ENCODE data around the gene TNFRSF14. TPM values are rescaled to one million over a fixed set of nuclear protein-coding genes. Genes with fewer than 3 reads are reported as not detected.

TNFRSF14 gene
- 16.0 TPM for total RNA-seq
- long read RNA-seq, transcript TNFRSF14-201 (8 exons, 1,707 nt), result major isoform, 24 of 41 reads
- long read RNA-seq, partial matches to known transcripts, result 3 of 41 reads
- long read RNA-seq, other reads (novel, unspliced or antisense), result 13 of 41 reads

GRCh38 chr1:2556277-2556677 is at the start of gene TNFRSF14:
Gene TNFRSF14, plus strand, starts transcription at chr1:2556371. Its CDS starts 294 bp downstream, at chr1:2556665.
- DNase-seq (peak; percentile 72), ATAC-seq (ENCODE audit: poor library complexity) (peak; percentile 60)
- intact Hi-C loops (cut with DNase I), result no loop called here

- intact Hi-C loops (cut with DNase I), result no loop called here
- DNase-seq (no peak), ATAC-seq (ENCODE audit: poor library complexity) (peak; percentile 13)
Observed at GRCh38 chr1:2506901-2507565, 49.1 kb upstream of the TNFRSF14 start.

- ATAC-seq (ENCODE audit: poor library complexity), result peak; percentile 2
- intact Hi-C loops (cut with DNase I), result no loop called here
- no peak for DNase-seq
Observed at GRCh38 chr1:2507744-2508155, 48.4 kb upstream of the TNFRSF14 start.

- DNase-seq, result no peak
- ATAC-seq (ENCODE audit: poor library complexity), result no peak
- intact Hi-C loops (cut with DNase I), result no loop called here
Observed at GRCh38 chr1:2508180-2508579, 48.0 kb upstream of the TNFRSF14 start.

DNA sequence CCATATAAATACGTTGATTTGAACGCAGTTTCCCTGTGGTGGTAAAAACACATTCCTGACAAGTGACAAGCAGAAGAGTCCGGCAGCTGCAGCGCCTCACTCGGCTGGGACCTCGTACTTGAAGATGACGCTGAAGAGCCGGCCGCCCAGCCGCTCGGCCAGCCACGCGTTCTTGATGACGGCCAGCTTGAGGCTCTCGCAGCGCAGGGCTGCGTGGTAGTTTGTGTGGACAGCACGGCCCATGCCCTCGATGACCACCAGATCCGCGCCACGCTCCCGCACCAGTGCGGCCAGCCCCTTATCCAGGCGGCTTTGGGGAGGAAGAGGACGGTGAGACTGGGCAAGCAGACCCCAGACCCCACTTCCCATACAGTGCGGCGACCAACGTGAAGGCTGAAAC is 47.4 kb upstream of the TNFRSF14 start:
- ATAC-seq (ENCODE audit: poor library complexity) (no peak), DNase-seq (no peak)
- intact Hi-C loops (cut with DNase I), result no loop called here

DNA sequence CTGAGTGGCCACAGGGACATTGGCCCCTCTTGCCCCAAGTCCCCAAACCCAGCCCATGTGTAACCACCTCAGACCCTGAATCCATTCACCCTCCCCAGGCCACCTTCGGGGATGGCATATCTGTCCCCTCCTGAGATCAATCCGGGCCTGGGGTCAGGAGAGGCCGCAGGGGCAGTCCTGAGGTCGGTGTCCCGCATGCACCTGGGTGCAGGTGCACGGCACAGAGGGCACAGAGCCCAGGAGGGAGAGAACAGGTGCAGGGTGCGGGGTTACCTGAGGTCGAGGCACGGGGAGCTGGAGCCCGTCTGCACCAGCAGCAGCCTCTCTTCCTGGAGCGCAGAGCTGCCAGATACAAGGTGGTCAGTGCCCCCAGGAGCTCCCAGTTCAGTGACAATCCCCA is 46.6 kb upstream of the TNFRSF14 start:
- DNase-seq (no peak), ATAC-seq (ENCODE audit: poor library complexity) (no peak)
- intact Hi-C loops (cut with DNase I), result no loop called here

DNA sequence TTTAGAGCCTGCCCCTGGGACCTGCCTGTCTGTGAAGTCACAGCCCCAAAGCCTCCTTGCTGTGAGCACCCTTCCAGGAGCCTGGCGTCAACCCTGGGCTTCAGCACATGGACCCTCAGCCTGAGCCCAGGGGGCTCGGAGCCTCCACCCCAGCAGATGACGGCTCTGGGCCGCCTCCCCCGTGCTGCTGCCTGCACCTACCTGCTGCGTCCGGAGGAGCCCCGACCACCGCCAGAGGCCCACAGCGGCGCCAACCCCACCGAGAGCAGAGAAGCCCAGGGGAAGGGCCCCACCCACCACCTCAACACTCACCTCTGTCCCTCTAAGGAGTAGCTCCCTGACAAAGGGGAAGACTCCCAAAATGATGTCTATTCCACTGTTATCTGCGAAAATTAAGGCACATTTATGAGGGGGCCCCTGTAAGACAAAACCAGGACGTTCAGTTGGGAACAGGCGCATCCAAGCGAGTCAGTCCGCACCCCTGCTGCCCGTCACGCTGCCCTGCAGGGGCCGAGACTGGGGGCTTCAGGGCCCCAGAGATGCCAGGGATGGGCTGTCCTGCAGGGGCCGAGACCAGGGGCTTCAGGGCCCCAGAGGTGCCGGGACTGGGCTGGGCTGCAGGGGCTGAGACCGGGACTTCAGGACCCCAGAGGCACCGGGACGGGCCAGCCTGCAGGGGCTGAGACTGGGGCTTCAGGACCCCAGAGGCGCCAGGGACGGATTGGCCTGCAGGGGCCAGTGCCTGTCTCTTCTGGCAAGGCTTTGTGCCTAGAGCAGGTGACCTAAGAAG is 45.6 kb upstream of the TNFRSF14 start:
- intact Hi-C loops (cut with DNase I), result no loop called here
- no peak for DNase-seq
- ATAC-seq (ENCODE audit: poor library complexity), result no peak

GRCh38 chr1:2512862-2513421 is 43.2 kb upstream of the TNFRSF14 start:
- DNase-seq (no peak), ATAC-seq (ENCODE audit: poor library complexity) (no peak)
- intact Hi-C loops (cut with DNase I), result no loop called here

GRCh38 chr1:2513939-2514652 is 42.1 kb upstream of the TNFRSF14 start:
- intact Hi-C loops (cut with DNase I), result no loop called here
- DNase-seq (no peak), ATAC-seq (ENCODE audit: poor library complexity) (no peak)

- intact Hi-C loops (cut with DNase I), result no loop called here
- DNase-seq (no peak), ATAC-seq (ENCODE audit: poor library complexity) (no peak)
Observed at GRCh38 chr1:2514863-2515762, 41.1 kb upstream of the TNFRSF14 start.

GRCh38 chr1:2515763-2516080 is 40.4 kb upstream of the TNFRSF14 start:
- intact Hi-C loops (cut with DNase I), result no loop called here
- no peak for DNase-seq
- ATAC-seq (ENCODE audit: poor library complexity), result no peak

DNA sequence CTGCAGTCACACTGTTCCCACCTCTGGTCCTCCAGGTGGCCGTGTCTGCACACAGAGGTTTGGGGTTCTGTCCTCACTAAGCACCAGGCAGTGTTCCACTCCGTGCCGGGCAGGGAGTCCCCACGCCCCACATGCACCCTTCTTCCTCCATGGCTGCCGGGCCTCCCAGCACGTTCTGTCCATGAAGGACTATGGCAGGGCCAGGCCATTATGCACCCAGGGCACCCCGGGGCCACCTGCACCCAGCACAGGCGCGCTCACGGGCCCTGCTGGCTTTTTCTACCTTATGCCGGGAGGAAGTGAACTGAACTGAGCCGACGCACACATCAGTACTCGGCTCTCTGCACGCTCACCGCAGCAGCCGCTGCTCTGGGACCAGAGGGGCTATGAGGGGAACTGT is 40.0 kb upstream of the TNFRSF14 start:
- intact Hi-C loops (cut with DNase I), result no loop called here
- no peak for DNase-seq
- no peak for ATAC-seq (ENCODE audit: poor library complexity)

DNA sequence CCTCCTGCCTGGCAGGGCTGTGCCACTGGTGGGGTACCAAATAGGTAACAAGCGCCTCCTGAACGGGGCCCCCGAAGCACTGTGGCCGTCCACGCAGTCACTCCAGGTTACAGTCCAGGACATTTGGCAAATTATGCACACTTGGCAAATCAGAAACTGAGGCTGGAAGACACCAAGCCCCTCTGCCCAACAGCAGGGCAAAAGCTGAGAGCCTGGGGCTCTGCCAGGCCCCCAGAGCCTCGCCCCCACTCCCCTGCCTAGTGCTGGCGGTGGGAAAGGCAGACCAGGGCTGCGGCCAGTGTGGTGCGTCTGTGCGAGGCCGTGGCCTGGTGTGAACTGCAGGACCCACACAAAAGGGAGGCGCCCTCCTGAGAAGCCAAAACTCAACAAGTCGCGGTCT is 39.2 kb upstream of the TNFRSF14 start:
- ATAC-seq (ENCODE audit: poor library complexity) (no peak), DNase-seq (no peak)
- intact Hi-C loops (cut with DNase I), result no loop called here

DNA sequence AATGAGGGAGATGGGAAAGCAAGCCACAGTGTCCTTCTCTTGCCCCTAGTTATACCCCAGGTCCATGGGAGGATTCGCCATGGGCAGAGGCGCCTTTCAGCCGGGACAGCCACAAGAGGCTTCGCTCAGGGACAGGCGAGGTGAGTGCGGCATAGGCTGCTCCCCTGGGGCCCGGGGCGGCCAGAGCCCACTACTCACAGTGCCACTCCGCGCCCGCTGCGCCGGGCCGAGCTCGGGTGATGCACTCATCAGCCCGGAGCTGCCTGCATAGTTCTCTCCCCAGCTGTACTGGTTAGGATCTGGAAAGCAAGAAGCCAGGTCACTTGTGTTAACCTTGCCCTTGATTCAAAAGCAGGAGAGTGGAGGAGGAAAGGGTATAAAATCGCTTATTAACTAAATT is 38.2 kb upstream of the TNFRSF14 start:
- intact Hi-C loops (cut with DNase I), result no loop called here
- DNase-seq (no peak), ATAC-seq (ENCODE audit: poor library complexity) (no peak)

DNA sequence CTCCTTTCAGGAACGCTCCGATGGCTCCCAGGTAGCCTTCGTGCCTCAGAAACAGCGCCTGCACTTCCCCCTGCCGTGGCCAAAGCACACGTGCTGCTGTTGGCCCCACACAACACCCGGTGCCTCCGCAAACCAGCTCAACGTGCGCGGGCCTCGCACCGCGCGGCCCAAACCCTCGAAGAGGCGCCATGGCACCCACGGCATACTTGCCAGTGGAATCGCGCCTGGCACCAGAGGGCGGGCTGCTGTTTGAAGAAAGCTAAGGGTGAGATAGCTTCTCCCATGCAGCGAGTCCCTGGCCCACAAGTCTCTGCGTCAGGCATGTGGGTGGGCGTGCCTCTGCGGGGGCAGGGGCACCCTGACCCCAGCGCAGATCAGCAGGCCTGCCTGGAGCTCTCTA is 37.6 kb upstream of the TNFRSF14 start:
- intact Hi-C loops (cut with DNase I), result no loop called here
- no peak for DNase-seq
- no peak for ATAC-seq (ENCODE audit: poor library complexity)

- no peak for DNase-seq
- intact Hi-C loops (cut with DNase I), result no loop called here
- no peak for ATAC-seq (ENCODE audit: poor library complexity)
Observed at GRCh38 chr1:2519029-2519685, 37.0 kb upstream of the TNFRSF14 start.

DNA sequence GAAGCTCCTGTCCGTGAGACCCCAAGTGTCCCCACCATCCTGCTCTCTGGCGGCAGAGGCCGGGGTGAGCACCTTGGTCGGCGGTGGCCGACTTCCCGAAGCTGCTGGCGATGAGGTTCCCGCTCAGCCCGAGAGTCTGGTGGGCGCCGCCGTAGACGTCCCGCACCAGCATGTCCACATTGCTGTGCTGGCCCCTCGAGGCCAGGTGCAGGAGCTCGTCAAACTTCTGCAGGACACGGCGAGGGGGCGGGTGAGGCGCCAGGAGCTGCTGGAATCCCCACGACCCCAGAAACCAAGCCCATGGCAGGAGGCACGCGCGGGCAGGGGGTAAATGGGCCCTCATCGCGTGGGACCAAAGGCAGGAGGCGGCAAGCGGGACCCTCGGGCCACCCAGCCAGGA is 36.4 kb upstream of the TNFRSF14 start:
- ATAC-seq (ENCODE audit: poor library complexity) (no peak), DNase-seq (no peak)
- intact Hi-C loops (cut with DNase I), result no loop called here

GRCh38 chr1:2520206-2520605 is 36.0 kb upstream of the TNFRSF14 start:
- ATAC-seq (ENCODE audit: poor library complexity) (no peak), DNase-seq (no peak)
- intact Hi-C loops (cut with DNase I), result no loop called here
